Measurements from ENCODE around the gene VPS4A. TPM values are rescaled to one million over a fixed set of nuclear protein-coding genes. Genes with fewer than 3 reads are reported as not detected.
"Not testable (repeated sequence)": the region's sequence is repeated elsewhere in the genome, so short reads cannot be mapped to it uniquely, and the experiment has no call there.

The VPS4A gene
- total RNA-seq, 6 donors from 2014 or later, result 27.8 to 48.6 (median 32.9) TPM

DNA sequence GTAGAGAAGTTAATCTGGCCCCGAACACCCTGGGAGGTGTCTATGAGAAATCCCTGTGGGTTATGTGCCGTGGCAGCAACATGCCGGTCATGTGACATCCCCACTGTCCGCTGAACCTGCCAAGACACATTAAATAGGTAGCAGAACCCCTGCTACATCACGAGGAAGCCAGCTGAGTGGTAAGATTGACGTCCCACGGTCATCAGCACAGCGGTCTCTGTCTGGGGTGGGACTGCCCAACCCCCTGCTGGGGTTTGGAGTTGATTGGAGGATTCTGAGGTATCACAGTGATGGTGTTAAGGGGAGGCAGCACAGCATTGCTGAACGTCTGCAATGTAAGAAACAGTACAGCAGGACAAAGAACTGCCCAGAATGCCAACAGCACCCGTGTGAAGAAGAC, 38.4 kb downstream of the VPS4A start:
- no peaks in the 10 kb centered on the region for H3K27me3 ChIP-seq
- no peak overlapping the region for H3K4me3 ChIP-seq
- no peak for TF ChIP-seq POLR2AphosphoS5 (IDR thresholded peaks at IDR 0.05)
- no peak for TF ChIP-seq POLR2A (IDR thresholded peaks at IDR 0.05)
- no peak for TF ChIP-seq CTCF (IDR thresholded peaks at IDR 0.05)
- TF ChIP-seq EP300 (IDR thresholded peaks at IDR 0.05), result no peak
- peaks cover 0 to 12% (median 0%) of the 10 kb centered on the region in 4 donors for H3K4me1 ChIP-seq
- WGBS, 2 donors, result 88 to 91% methylated on average over 10 of the region's 10 CpGs
- H3K36me3 ChIP-seq, result peaks cover 0 to 24% (median 4%) of the 10 kb centered on the region in 4 donors
- no peaks in the 10 kb centered on the region for H3K9me3 ChIP-seq
- no peak overlapping the region for H3K27ac ChIP-seq
- ATAC-seq (ENCODE audit: low FRiP score in 2 of 2) (no peak), DNase-seq (no peak)

- 66 to 68% methylated on average over 6 of the region's 6 CpGs for WGBS, 2 donors
- H3K27me3 ChIP-seq, result no peaks in the 10 kb centered on the region
- DNase-seq, result no peak
- no peak overlapping the region for H3K27ac ChIP-seq
- no peak for TF ChIP-seq POLR2AphosphoS5 (IDR thresholded peaks at IDR 0.05)
- TF ChIP-seq EP300 (IDR thresholded peaks at IDR 0.05), result no peak
- TF ChIP-seq CTCF (IDR thresholded peaks at IDR 0.05), result no peak
- TF ChIP-seq POLR2A (IDR thresholded peaks at IDR 0.05), result no peak
- H3K4me3 ChIP-seq, result no peak overlapping the region
- no peak for ATAC-seq (ENCODE audit: low FRiP score in 2 of 2)
- peaks cover 0 to 35% (median 6%) of the 10 kb centered on the region in 4 donors for H3K36me3 ChIP-seq
- no peaks in the 10 kb centered on the region for H3K9me3 ChIP-seq
- peaks cover 0 to 12% (median 0%) of the 10 kb centered on the region in 4 donors for H3K4me1 ChIP-seq
Observed at GRCh38 chr16:69350536-69351133, 39.5 kb downstream of the VPS4A start.

GRCh38 chr16:69351309-69352027, 40.3 kb downstream of the VPS4A start, which contains the start of gene TMED6:
Gene TMED6, minus strand, starts transcription at chr16:69351786. Its CDS starts 33 bp downstream, at chr16:69351753.
- Histone ChIP-seq H3K36me3 (peaks cover 3 to 39% (median 10%) of the 10 kb centered on the region in 4 donors), H3K4me1 (peaks cover 0 to 12% (median 0%) of the 10 kb centered on the region in 4 donors), H3K27me3 (no peaks in the 10 kb centered on the region), H3K4me3 (peak within 1 kb of the TSS in 1 of 4 donors; percentile 28), H3K9me3 (no peaks in the 10 kb centered on the region), H3K27ac (no peak within 1 kb of the TSS)
- DNase-seq, result peak in 1 of 2 donors; percentile 52
- TF ChIP-seq CTCF (IDR thresholded peaks at IDR 0.05), result no peak
- TF ChIP-seq POLR2A (IDR thresholded peaks at IDR 0.05), result no peak
- no peak for TF ChIP-seq POLR2AphosphoS5 (IDR thresholded peaks at IDR 0.05)
- no peak for TF ChIP-seq EP300 (IDR thresholded peaks at IDR 0.05)
- WGBS, 2 donors, result 65 to 70% methylated on average over 12 of the region's 12 CpGs
- no peak for ATAC-seq (ENCODE audit: low FRiP score in 2 of 2)

DNA sequence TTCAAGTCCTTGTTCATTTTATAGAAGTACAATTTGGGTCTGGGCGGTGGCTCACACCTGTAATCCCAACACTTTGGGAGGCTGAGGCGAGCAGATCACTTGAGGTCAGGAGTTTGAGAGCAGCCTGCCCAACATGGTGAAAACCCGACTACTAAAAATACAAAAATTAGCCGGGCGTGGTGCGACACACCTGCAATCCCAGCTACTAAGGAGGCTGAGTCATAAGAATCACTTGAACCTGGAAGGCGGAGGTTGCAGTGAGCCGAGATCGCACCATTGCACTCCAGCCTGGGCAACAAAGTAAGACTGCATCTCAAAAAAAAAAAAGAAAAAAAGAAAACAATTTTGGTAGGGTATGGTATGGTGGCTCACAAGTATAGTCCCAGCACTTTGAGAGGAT, 48.9 kb downstream of the VPS4A start:
- ATAC-seq (ENCODE audit: low FRiP score in 2 of 2); H3K4me3 ChIP-seq; H3K4me1 ChIP-seq; DNase-seq; H3K27me3 ChIP-seq; H3K9me3 ChIP-seq; H3K27ac ChIP-seq: not testable (repeated sequence)
- H3K36me3 ChIP-seq, result peaks cover 4 to 59% (median 19%) of the 10 kb centered on the region in 4 donors
- 92 to 93% methylated on average over 9 of the region's 9 CpGs for WGBS, 2 donors

- ATAC-seq (ENCODE audit: low FRiP score in 2 of 2) (peak; percentile 57 to 88), DNase-seq (peak in 1 of 2 donors; percentile 93)
- no peaks in the 10 kb centered on the region for H3K4me1 ChIP-seq
- H3K9me3 ChIP-seq, result no peaks in the 10 kb centered on the region
- H3K27me3 ChIP-seq, result no peaks in the 10 kb centered on the region
- TF ChIP-seq CTCF (IDR thresholded peaks at IDR 0.05) (no peak), POLR2AphosphoS5 (IDR thresholded peaks at IDR 0.05) (peak; percentile 42 to 74), POLR2A (IDR thresholded peaks at IDR 0.05) (peak in 1 of 4 donors; percentile 20), EP300 (IDR thresholded peaks at IDR 0.05) (peak in 1 of 4 donors; percentile 80)
- peaks cover 23 to 67% (median 41%) of the 10 kb centered on the region in 4 donors for H3K36me3 ChIP-seq
- WGBS, 2 donors, result 72 to 92% methylated on average over 5 of the region's 5 CpGs
- no peak overlapping the region for H3K4me3 ChIP-seq
- H3K27ac ChIP-seq, result peak overlapping the region in 3 of 4 donors; percentile 8 to 70 (median 22)
Observed at GRCh38 chr16:69363281-69363717, 52.1 kb downstream of the VPS4A start.

All from upper lobe of left lung (tissue), 6 donors.